Cardiac muscle cell (in vitro differentiated cells and primary cell): ENCODE measurements around the gene KDM4C. TPM values are rescaled to one million over a fixed set of nuclear protein-coding genes. Genes with fewer than 3 reads are reported as not detected.

Source experiments
- DNase-seq, 2 donors: peaks; one replicate each; pipeline versions ENCODE4 v3.0.0 to v3.0.0-alpha.2; 2010 to 2017; ENCODE audit warnings: low read depth in 1 of 2, low spot score in 1 of 2
- H3K27ac ChIP-seq: fragments of 200-600 bp; sonication (generic); 2 replicates; pipeline ENCODE4 v1.5.1; 2016
- H3K27me3 ChIP-seq: fragments of 200-600 bp; sonication (generic); 2 replicates; pipeline ENCODE4 v1.6.0; 2016; ENCODE audit warnings: control low read depth
- H3K36me3 ChIP-seq: fragments of 200-600 bp; sonication (generic); 2 replicates; pipeline ENCODE4 v1.5.1; 2016; ENCODE audit warnings: control low read depth
- H3K4me1 ChIP-seq: fragments of 200-600 bp; sonication (generic); 2 replicates; pipeline ENCODE4 v1.8.1; 2017; ENCODE audit warnings: low read depth, mild to moderate bottlenecking, mixed run types
- H3K4me3 ChIP-seq: fragments of 200-600 bp; sonication (generic); 2 replicates; pipeline ENCODE4 v1.5.1; 2016; ENCODE audit warnings: mild to moderate bottlenecking
- H3K9me3 ChIP-seq: fragments of 200-600 bp; sonication (generic); 2 replicates; pipeline ENCODE4 v1.5.1; 2017; ENCODE audit warnings: low read depth, mild to moderate bottlenecking, control low read depth
- CTCF ChIP-seq: IDR thresholded peaks from 2 replicates; pipeline ENCODE4 v1.5.1; 2012; ENCODE audit warnings: low read depth, mild to moderate bottlenecking, low read length
- polyA plus RNA-seq: library from polyadenylated mRNA; unstranded; fragments of >200 nt; fragmentation: Nextera tagmentation; extraction: Ambion mirVana; gene quantifications from 2 replicates; pipeline ENCODE4 v1.2.1, GENCODE V29; 2016
- total RNA-seq: library from RNA; depleted of rRNA; stranded (reverse); fragments of >200 nt; gene quantifications from 2 replicates; pipeline ENCODE4 v1.2.3, GENCODE V29; 2016

Gene KDM4C
- total and polyA plus RNA-seq, 2 experiments from 2014 or later, result 15.1 to 32.0 TPM

GRCh38 chr9:7042124-7042523 is 284.4 kb downstream of the KDM4C start:
- no peak overlapping the region for H3K27ac ChIP-seq
- H3K36me3 ChIP-seq, result no peaks in the 10 kb centered on the region
- TF ChIP-seq CTCF, result no peak
- peaks cover 5% of the 10 kb centered on the region for H3K4me1 ChIP-seq
- H3K9me3 ChIP-seq, result no peaks in the 10 kb centered on the region
- H3K4me3 ChIP-seq, result no peak overlapping the region
- DNase-seq, result no peak
- no peaks in the 10 kb centered on the region for H3K27me3 ChIP-seq

- no peaks in the 10 kb centered on the region for H3K27me3 ChIP-seq
- no peak overlapping the region for H3K4me3 ChIP-seq
- no peak overlapping the region for H3K27ac ChIP-seq
- peaks cover 5% of the 10 kb centered on the region for H3K4me1 ChIP-seq
- H3K36me3 ChIP-seq, result no peaks in the 10 kb centered on the region
- no peaks in the 10 kb centered on the region for H3K9me3 ChIP-seq
- peak in 1 of 2 donors; percentile 28 for DNase-seq
- no peak for TF ChIP-seq CTCF
Measured at GRCh38 chr9:7045361-7045760, 287.6 kb downstream of the KDM4C start.

GRCh38 chr9:7051711-7052110 is 293.9 kb downstream of the KDM4C start:
- no peak overlapping the region for H3K27ac ChIP-seq
- no peak for TF ChIP-seq CTCF
- H3K4me1 ChIP-seq, result peaks cover 31% of the 10 kb centered on the region
- H3K9me3 ChIP-seq, result no peaks in the 10 kb centered on the region
- H3K27me3 ChIP-seq, result no peaks in the 10 kb centered on the region
- H3K4me3 ChIP-seq, result no peak overlapping the region
- H3K36me3 ChIP-seq, result no peaks in the 10 kb centered on the region
- no peak for DNase-seq

- H3K27me3 ChIP-seq, result no peaks in the 10 kb centered on the region
- H3K4me3 ChIP-seq, result no peak overlapping the region
- H3K4me1 ChIP-seq, result peaks cover 46% of the 10 kb centered on the region
- no peaks in the 10 kb centered on the region for H3K9me3 ChIP-seq
- DNase-seq, result no peak
- TF ChIP-seq CTCF, result no peak
- no peak overlapping the region for H3K27ac ChIP-seq
- H3K36me3 ChIP-seq, result no peaks in the 10 kb centered on the region
Measured at GRCh38 chr9:7053903-7054302, 296.1 kb downstream of the KDM4C start.

GRCh38 chr9:7055171-7055903 is 297.6 kb downstream of the KDM4C start:
- Histone ChIP-seq H3K4me3 (no peak overlapping the region), H3K27ac (peak overlapping the region; percentile 80)
- DNase-seq, result peak; percentile 3 to 45

More at GRCh38 chr9:7055171-7055903, 297.6 kb downstream of the KDM4C start:
- TF ChIP-seq CTCF, result no peak
- Histone ChIP-seq H3K36me3 (no peaks in the 10 kb centered on the region), H3K27me3 (no peaks in the 10 kb centered on the region), H3K4me1 (peaks cover 46% of the 10 kb centered on the region), H3K9me3 (no peaks in the 10 kb centered on the region)
